Measurements from ENCODE around the gene SSR3.

The SSR3 gene

DNA sequence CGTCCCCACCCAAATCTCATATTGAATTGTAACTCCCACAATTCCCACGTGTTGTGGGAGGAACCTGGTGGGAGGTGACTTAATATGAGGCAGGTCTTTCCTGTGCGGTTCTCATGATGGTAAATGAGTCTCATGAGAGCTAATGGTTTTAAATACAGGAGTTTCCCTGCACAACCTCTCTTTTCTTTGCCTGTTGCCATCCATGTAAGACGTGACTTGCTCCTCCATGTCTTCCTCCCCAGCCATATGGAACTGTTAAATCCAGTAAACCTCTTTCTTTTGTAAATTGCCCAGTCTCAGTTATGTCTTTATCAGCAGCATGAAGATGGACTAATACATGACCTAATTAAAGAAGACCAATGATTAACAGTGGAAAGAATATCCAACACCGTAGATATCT is 56.6 kb downstream of the SSR3 start:
- Histone ChIP-seq H3K9me3 (ENCODE audit: control insufficient read depth, low read length) (no peaks in the 10 kb centered on the region), H3K4me3 (ENCODE audit: insufficient read depth, low read depth, low read length, poor library complexity, severe bottlenecking) (no peak overlapping the region), H3K4me1 (ENCODE audit: control insufficient read depth, insufficient read depth, low read length, poor library complexity, severe bottlenecking) (no peaks in the 10 kb centered on the region), H3K27ac (ENCODE audit: insufficient read depth, low read length, poor library complexity, severe bottlenecking) (no peak overlapping the region), H3K27me3 (replicated peaks; ENCODE audit: control insufficient read depth, insufficient read depth, low read length, poor library complexity, severe bottlenecking) (no peaks in the 10 kb centered on the region), H3K36me3 (ENCODE audit: control insufficient read depth, insufficient read depth, low read length) (no peaks in the 10 kb centered on the region)
- DNase-seq = no peak

DNA sequence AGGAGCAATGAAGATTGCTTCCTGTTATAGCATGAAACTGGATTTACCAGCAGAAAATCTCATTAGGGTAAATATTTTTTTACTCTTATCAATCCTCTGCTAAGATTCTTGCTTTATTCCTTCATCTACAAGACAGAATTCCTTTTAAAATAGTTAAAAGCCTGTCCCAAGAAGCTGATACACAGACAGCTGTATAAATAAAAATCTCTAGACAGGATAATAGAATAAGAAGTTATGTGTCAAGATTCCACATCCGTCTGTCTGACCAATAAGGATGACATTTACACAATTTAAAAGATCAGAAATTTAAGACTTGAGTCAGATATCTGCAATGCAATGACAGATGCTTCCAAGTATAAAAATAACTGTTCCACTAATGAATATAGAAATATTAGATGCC is 57.6 kb downstream of the SSR3 start:
- Histone ChIP-seq H3K4me1 (ENCODE audit: control insufficient read depth, insufficient read depth, low read length, poor library complexity, severe bottlenecking) (no peaks in the 10 kb centered on the region), H3K9me3 (ENCODE audit: control insufficient read depth, low read length) (no peaks in the 10 kb centered on the region), H3K27me3 (replicated peaks; ENCODE audit: control insufficient read depth, insufficient read depth, low read length, poor library complexity, severe bottlenecking) (no peaks in the 10 kb centered on the region), H3K36me3 (ENCODE audit: control insufficient read depth, insufficient read depth, low read length) (no peaks in the 10 kb centered on the region), H3K27ac (ENCODE audit: insufficient read depth, low read length, poor library complexity, severe bottlenecking) (no peak overlapping the region), H3K4me3 (ENCODE audit: insufficient read depth, low read depth, low read length, poor library complexity, severe bottlenecking) (no peak overlapping the region)
- no peak for DNase-seq

DNA sequence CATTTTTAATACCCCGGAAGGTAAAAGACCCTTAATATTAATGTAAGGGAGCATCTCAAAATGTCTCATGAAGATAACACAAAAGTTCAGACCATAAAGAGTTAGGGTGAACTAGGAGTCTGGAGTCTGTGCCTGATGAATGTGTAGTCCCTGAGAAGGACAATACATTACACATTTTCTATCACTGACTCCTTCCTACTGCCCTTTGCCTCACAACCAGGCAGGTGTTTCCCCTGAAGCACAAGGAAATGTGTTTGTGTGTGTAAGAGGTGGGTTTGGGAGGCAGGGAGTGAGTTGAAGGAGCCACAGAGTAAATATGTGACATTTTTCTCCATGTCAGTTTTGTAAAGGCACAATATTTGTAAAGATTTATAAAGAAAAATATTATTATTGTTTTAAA is 59.1 kb downstream of the SSR3 start:
- no peaks in the 10 kb centered on the region for H3K27me3 ChIP-seq (replicated peaks; ENCODE audit: control insufficient read depth, insufficient read depth, low read length, poor library complexity, severe bottlenecking)
- H3K4me3 ChIP-seq (ENCODE audit: insufficient read depth, low read depth, low read length, poor library complexity, severe bottlenecking) = no peak overlapping the region
- H3K36me3 ChIP-seq (ENCODE audit: control insufficient read depth, insufficient read depth, low read length) = no peaks in the 10 kb centered on the region
- no peaks in the 10 kb centered on the region for H3K4me1 ChIP-seq (ENCODE audit: control insufficient read depth, insufficient read depth, low read length, poor library complexity, severe bottlenecking)
- H3K9me3 ChIP-seq (ENCODE audit: control insufficient read depth, low read length) = no peaks in the 10 kb centered on the region
- H3K27ac ChIP-seq (ENCODE audit: insufficient read depth, low read length, poor library complexity, severe bottlenecking) = no peak overlapping the region
- no peak for DNase-seq

DNA sequence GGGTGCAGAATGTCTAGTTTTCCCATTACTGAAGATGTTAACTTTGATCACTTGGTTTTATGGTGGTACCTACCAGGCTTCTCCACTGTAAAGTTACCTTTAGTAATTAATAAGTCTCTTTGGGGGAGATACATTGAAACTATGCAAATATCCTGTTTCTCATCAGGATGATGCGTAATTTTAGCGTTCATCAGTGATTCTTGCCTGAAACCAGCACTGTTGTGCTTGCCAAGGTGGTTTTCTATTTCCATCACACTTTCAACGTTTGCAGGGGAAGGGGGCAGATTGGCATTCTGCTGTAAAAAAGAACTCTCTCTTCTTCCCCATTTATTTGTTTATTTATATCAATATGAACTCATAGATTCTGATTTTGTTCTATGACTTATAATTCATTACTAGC is 61.0 kb downstream of the SSR3 start:
- Histone ChIP-seq H3K9me3 (ENCODE audit: control insufficient read depth, low read length) (no peaks in the 10 kb centered on the region), H3K27me3 (replicated peaks; ENCODE audit: control insufficient read depth, insufficient read depth, low read length, poor library complexity, severe bottlenecking) (no peaks in the 10 kb centered on the region), H3K27ac (ENCODE audit: insufficient read depth, low read length, poor library complexity, severe bottlenecking) (no peak overlapping the region), H3K36me3 (ENCODE audit: control insufficient read depth, insufficient read depth, low read length) (no peaks in the 10 kb centered on the region), H3K4me3 (ENCODE audit: insufficient read depth, low read depth, low read length, poor library complexity, severe bottlenecking) (no peak overlapping the region), H3K4me1 (ENCODE audit: control insufficient read depth, insufficient read depth, low read length, poor library complexity, severe bottlenecking) (no peaks in the 10 kb centered on the region)
- DNase-seq = no peak

DNA sequence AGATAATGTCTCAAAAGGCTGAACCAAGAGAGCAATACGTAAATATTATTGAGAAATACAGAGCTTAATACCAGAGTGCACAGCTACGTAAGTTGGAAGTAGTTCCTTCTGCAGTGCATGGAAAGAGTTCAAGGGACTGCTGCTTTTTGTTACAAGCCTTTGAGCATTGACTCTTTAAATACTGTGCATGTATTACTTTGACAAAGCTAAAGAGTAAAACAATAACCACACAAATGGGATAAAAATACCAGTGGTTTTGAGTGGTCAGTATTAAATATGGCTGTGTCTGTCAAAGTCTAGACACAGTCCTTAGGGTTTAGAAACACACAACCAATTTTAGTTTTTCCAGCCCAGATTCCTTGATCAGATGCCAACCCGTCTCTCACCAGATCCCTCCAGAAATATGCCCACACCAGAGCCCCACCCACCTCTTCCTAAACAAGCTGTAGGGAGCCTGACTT is 62.1 kb downstream of the SSR3 start:
- Histone ChIP-seq H3K9me3 (ENCODE audit: control insufficient read depth, low read length) (no peaks in the 10 kb centered on the region), H3K4me3 (ENCODE audit: insufficient read depth, low read depth, low read length, poor library complexity, severe bottlenecking) (no peak overlapping the region), H3K36me3 (ENCODE audit: control insufficient read depth, insufficient read depth, low read length) (no peaks in the 10 kb centered on the region), H3K27ac (ENCODE audit: insufficient read depth, low read length, poor library complexity, severe bottlenecking) (no peak overlapping the region), H3K27me3 (replicated peaks; ENCODE audit: control insufficient read depth, insufficient read depth, low read length, poor library complexity, severe bottlenecking) (no peaks in the 10 kb centered on the region), H3K4me1 (ENCODE audit: control insufficient read depth, insufficient read depth, low read length, poor library complexity, severe bottlenecking) (no peaks in the 10 kb centered on the region)
- DNase-seq = no peak

DNA sequence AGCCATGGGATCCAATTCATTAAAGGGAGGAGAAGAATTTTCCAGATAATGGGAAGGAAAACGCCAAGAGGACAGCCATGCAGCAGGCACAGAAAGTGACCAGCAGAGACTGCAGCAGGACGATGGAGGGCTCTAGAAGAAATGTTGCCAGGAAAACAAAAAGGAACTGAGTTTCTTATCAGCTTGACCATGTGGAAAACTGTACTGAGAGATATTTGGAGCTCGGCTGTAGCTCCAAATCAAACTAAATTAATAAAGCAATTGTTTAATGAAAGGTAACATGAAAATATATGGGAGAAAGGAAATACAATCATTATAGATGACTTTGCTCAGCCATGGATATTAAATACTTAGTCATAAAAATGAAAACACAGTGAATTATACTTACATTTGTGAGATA is 63.7 kb downstream of the SSR3 start:
- no peak for DNase-seq
- H3K27ac ChIP-seq (ENCODE audit: insufficient read depth, low read length, poor library complexity, severe bottlenecking) = no peak overlapping the region
- H3K4me1 ChIP-seq (ENCODE audit: control insufficient read depth, insufficient read depth, low read length, poor library complexity, severe bottlenecking) = no peaks in the 10 kb centered on the region
- no peaks in the 10 kb centered on the region for H3K27me3 ChIP-seq (replicated peaks; ENCODE audit: control insufficient read depth, insufficient read depth, low read length, poor library complexity, severe bottlenecking)
- no peaks in the 10 kb centered on the region for H3K9me3 ChIP-seq (ENCODE audit: control insufficient read depth, low read length)
- no peak overlapping the region for H3K4me3 ChIP-seq (ENCODE audit: insufficient read depth, low read depth, low read length, poor library complexity, severe bottlenecking)
- H3K36me3 ChIP-seq (ENCODE audit: control insufficient read depth, insufficient read depth, low read length) = no peaks in the 10 kb centered on the region

Measured in effector memory CD4-positive, alpha-beta T cell (primary cell).